Measurements from ENCODE around the gene TRAF6.

Gene TRAF6

DNA sequence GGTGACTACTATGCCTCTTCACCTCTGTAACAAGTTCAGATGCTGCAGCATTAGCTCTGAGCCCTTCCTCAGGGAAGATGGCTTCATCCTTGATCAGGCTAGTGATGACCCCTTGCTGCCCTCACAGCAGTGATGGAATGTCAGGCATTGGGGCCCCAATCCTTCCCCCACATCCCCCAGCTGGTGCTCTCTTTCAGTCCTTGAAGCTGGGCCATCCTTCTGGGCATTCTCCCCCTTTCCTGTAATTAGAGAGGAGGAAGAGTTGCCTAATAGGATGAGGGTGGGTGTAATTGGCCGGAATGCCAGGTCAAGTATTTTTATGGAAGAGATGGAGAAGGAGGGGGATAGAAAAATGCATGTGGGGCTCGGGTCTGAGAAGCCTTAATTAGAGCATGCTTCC, 62.6 kb downstream of the TRAF6 start:
- ATAC-seq (ENCODE audit: low read depth) (no peak), DNase-seq (ENCODE audit: low spot score in 2 of 2) (no peak)
- Mint-ChIP-seq H3K27ac (no peak overlapping the region), H3K27me3 (no peaks in the 10 kb centered on the region), H3K4me3 (no peak overlapping the region), H3K9me3 (peaks cover 3% of the 10 kb centered on the region), H3K4me1 (peaks cover 9% of the 10 kb centered on the region), H3K36me3 (peaks cover 3% of the 10 kb centered on the region)

- peaks cover 5% of the 10 kb centered on the region for H3K9me3 Mint-ChIP-seq
- H3K4me3 Mint-ChIP-seq, result no peak overlapping the region
- peaks cover 9% of the 10 kb centered on the region for H3K4me1 Mint-ChIP-seq
- H3K27me3 Mint-ChIP-seq, result no peaks in the 10 kb centered on the region
- no peak overlapping the region for H3K27ac Mint-ChIP-seq
- DNase-seq (ENCODE audit: low spot score in 2 of 2), result no peak
- peaks cover 3% of the 10 kb centered on the region for H3K36me3 Mint-ChIP-seq
- no peak for ATAC-seq (ENCODE audit: low read depth)
Observed at GRCh38 chr11:36446135-36446534, 63.9 kb downstream of the TRAF6 start.

DNA sequence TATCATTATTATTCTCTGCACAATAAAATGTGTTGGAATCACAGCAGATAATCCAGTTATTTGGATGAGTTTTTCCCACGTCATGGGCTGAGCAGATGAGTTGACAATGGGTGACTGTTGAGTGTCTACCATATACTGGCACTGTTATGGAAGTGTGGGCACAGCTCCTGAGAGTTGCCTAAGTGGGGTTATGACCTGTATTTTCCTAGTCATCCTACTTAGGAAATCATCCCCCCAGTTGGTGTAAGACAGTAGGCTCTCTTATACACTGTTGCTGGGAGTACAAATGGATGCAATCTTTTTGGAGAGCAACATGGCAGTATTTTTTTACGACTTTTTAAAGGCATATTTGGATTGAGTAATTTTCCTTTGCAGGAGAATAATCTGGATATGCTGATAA, 66.4 kb downstream of the TRAF6 start:
- H3K4me3 Mint-ChIP-seq, result no peak overlapping the region
- ATAC-seq (ENCODE audit: low read depth) (no peak), DNase-seq (ENCODE audit: low spot score in 2 of 2) (no peak)
- H3K36me3 Mint-ChIP-seq, result no peaks in the 10 kb centered on the region
- peaks cover 6% of the 10 kb centered on the region for H3K9me3 Mint-ChIP-seq
- no peak overlapping the region for H3K27ac Mint-ChIP-seq
- H3K27me3 Mint-ChIP-seq, result no peaks in the 10 kb centered on the region
- no peaks in the 10 kb centered on the region for H3K4me1 Mint-ChIP-seq

DNA sequence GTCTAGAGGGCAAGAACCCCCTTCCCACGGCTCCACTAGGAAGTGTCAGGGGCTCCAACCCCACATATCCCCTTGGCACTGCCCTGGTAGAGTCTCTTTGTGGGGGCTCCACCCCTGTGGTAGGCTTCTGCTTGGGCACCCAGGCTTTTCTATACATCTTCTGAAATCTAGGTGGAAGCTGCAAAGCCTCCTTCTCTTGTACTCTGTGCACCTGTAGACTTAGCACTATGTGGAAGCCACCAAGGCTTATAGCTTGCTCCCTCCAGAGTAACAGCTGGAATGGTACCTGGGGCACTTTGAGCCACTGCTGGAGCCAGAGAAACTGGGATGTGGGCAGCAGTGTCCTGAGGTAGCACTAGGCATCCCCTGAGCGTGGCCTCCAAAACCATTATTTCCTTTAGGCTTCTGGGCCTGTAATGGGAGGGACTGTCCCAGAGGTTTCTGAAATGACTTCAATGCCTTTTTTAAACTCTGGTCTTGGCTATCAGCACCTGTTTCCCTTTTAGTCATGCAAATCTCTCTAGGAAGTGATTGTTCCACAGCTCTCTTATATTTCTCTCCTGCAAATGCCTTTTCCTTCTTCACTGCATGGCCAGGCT, 68.4 kb downstream of the TRAF6 start:
- ATAC-seq (ENCODE audit: low read depth) (no peak), DNase-seq (ENCODE audit: low spot score in 2 of 2) (no peak)
- Mint-ChIP-seq H3K27me3 (no peaks in the 10 kb centered on the region), H3K4me1 (peaks cover 2% of the 10 kb centered on the region), H3K9me3 (peaks cover 6% of the 10 kb centered on the region), H3K36me3 (no peaks in the 10 kb centered on the region), H3K27ac (no peak overlapping the region), H3K4me3 (no peak overlapping the region)

DNA sequence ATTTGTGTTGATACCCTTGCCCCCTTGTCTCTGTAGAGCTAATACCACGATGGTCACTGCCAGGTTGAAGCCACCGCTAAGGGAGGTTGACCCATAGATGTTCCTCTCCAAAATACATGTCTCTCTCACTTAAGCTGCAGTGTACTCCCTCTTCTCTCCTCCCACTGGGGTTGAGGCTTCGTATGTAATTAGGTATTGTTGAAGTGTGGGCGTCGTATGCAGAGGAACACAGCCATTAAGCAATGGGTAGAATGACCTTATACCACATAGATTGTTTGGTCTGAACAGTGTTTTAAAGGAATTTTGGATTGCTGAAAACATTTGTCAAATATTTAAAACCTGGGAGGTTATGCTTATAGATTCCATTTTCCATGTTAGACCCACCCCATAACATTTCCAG, 71.9 kb downstream of the TRAF6 start:
- no peak for ATAC-seq (ENCODE audit: low read depth)
- Mint-ChIP-seq H3K36me3 (no peaks in the 10 kb centered on the region), H3K4me3 (no peak overlapping the region), H3K27me3 (peaks cover 2% of the 10 kb centered on the region), H3K9me3 (peaks cover 8% of the 10 kb centered on the region), H3K27ac (no peak overlapping the region), H3K4me1 (peaks cover 2% of the 10 kb centered on the region)
- no peak for DNase-seq (ENCODE audit: low spot score in 2 of 2)

DNA sequence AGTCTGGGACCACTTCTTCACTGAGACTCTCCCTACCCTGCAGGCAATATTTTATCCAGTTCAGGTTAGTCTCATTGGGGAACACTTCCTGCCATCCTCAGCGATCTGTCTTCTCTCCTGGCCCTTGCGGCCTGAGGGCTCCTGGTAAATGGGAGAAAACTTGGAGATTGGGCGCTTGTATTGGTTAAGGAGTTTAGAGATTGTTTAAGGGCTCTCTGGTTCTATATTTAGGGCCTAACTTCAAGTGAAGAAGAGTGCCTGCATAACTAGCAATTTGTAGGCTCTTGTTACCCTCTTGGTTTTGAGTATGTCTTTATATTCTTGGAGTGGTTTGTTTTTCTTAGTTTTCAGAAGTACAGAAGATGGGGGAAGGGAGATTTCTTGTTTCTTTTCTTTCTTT, 72.7 kb downstream of the TRAF6 start:
- no peak overlapping the region for H3K4me3 Mint-ChIP-seq
- peaks cover 2% of the 10 kb centered on the region for H3K27me3 Mint-ChIP-seq
- ATAC-seq (ENCODE audit: low read depth) (no peak), DNase-seq (ENCODE audit: low spot score in 2 of 2) (no peak)
- no peaks in the 10 kb centered on the region for H3K36me3 Mint-ChIP-seq
- H3K27ac Mint-ChIP-seq, result no peak overlapping the region
- H3K9me3 Mint-ChIP-seq, result peaks cover 4% of the 10 kb centered on the region
- peaks cover 2% of the 10 kb centered on the region for H3K4me1 Mint-ChIP-seq

Measured in memory B cell (primary cell).